Endometrial microvascular endothelial cells (primary cell): ENCODE measurements around the gene ODAD3. TPM values are rescaled to one million over a fixed set of nuclear protein-coding genes. Genes with fewer than 3 reads are reported as not detected.
"Not testable (repeated sequence)": the region's sequence is repeated elsewhere in the genome, so short reads cannot be mapped to it uniquely, and the experiment has no call there.

Experiments
- in situ Hi-C: cut with HindIII; loops from 2 replicates; pipeline ENCODE4 v1.10.0; 2017; ENCODE audit warnings: low sequenced_read_pairs, low pct_unique_long_range_greater_than_20kb; ENCODE audit errors: inconsistent ontology term
- total RNA-seq: library from RNA; depleted of rRNA; stranded (reverse); fragments of >200 nt; gene quantifications from one replicate; pipeline ENCODE4 v1.2.3, GENCODE V29; 2015; ENCODE audit errors: inconsistent ontology term

The ODAD3 gene
- total RNA-seq, 1 donor from 2014 or later: not detected

GRCh38 chr19:11418094-11418548, 16.8 kb downstream of the ODAD3 start:
- in situ Hi-C loops: no loop called here

- in situ Hi-C loops: no loop called here
Observed at GRCh38 chr19:11416346-11417052, 18.4 kb downstream of the ODAD3 start.

DNA sequence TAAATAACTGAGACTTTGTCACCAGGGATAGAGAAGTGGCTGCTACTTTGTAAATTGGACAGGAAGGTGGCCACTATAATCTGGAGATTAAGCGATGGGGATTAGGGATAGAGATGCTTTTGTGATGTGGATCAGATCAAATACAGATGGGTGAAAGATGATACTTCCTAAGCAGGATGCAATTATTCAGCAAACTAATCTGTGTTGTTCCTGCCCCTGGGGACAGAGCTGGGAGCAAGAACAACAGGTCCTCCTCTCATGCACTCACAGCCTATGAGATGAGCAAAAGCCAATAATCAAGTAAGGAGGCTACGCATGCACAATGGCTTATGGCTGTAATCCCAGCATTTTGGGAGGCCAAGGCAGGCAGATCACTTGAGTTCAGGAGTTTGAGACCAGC, 20.4 kb downstream of the ODAD3 start:
- in situ Hi-C loops: no loop called here

- in situ Hi-C loops: no loop called here
Observed at GRCh38 chr19:11410682-11411081, 24.2 kb downstream of the ODAD3 start.

DNA sequence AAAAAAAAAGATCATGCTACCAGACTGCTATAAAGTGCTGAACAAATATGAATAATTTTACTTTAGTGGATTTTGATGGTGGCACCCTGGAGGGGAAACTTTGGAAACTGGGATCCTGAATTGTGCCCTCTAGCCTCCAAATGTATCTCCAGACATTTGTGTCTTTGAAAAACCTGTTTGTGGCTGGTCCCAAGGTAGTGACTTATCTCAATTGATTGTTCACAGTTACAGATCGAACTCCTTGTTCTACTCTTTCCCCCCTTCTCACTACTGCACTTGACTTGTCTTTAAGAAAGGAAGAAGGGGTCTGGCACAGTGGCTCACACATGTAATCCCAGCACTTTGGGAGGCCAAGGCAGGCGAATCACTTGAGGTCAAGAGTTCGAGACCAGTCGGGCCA, 26.3 kb downstream of the ODAD3 start:
- in situ Hi-C loops: no loop called here

DNA sequence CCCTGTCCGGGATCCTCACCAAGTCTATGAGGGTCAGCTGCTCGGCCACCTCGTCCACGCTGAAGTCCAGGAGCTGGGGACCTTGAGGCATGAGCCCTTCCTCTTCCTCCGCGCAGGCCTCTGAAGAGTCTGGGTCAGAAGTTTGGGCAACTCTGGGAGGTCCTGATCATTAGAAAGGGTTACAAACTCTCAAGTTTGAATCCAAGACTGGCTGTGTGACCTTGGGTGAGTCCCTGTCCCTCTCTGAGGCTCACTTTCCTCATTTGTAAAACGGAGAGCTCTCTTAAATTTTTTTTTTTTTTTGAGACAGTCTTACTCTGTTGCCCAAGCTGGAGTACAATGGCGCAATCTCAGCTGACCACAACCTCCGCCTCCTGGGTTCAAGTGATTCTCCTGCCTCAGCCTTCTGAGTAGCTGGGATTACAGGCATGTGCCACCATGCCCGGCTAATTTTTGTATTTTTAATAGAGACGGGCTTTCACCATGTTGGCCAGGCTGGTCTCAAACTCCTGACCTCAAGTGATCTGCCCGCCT, 28.2 kb downstream of the ODAD3 start:
- in situ Hi-C loops: not testable (repeated sequence)

DNA sequence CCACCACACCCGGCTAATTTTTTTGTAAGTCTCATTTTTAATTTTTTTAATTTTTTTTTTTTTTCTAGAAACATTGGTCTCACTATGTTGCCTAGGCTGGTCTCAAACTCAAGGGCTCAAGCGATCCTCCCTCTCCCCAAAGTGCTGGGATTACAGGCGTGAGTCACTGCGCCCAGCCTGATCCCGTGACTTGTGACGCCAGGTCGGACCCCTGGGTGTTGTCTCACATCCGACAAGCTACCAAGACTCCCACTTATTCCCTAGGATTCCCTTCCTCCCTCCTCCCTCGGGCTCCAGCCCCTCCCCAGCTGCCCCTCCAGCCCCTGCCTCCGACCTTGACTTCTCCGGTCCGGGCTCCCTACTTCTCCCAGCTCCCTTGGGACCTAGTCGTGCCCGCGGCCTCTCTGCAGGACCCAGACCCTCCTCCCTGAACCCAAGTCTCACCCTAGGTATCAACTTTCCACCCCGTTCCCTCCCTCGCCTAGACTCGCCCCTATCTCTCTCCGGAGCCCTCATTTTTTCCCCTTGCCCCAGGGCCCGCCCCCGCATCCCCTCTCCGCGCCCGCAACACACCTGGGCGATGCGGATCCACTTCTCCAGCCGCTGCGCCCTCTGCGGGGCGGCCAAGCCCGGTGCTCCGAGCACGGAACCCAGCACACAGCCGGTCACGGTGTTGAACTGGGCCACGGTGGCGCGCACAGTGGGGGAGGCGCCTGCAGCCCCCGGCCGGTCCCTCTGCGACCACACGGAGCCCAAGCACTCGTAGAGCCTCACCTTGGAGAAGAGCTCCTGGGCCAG, 28.9 kb downstream of the ODAD3 start:
- in situ Hi-C loops: no loop called here

- in situ Hi-C loops: no loop called here
Observed at GRCh38 chr19:11404588-11405222, 30.2 kb downstream of the ODAD3 start.

DNA sequence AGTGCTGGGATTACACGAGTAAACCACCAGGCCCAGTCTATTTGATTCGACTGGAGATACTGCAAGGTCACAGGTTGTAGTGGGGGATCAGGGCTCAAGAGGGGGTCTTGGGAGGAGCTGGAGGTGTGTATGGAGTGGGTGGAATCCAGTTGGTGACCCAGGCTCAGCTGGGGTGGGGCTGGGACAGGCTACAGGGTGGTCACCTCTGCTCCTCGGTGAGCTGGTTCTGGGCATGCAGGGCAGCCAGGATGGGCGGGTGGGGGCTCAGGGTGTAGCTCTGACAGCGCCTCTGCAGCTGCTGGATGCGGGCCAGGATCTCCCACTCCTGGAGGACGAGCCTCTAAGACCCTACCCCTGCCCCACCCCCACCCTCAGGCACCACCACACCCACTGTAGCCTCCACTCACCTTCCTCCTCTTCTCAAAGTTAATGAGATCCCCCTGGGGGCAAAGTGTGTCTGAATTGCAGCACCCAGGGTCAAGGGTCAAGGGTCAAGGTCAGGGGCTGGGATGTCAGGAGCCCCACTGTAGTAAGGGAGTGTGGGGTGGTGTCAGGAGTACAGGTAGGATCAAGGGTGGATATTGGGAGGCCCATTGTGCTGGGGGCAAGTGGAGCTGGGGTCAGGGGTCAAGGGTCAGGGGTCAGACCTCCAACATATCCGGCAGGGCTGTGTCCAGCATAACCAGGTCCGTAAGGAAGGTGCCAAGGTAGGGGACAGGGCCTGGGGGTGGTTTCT, 32.9 kb downstream of the ODAD3 start:
- in situ Hi-C loops: no loop called here

- in situ Hi-C loops: no loop called here
Observed at GRCh38 chr19:11400798-11401197, 34.1 kb downstream of the ODAD3 start.

DNA sequence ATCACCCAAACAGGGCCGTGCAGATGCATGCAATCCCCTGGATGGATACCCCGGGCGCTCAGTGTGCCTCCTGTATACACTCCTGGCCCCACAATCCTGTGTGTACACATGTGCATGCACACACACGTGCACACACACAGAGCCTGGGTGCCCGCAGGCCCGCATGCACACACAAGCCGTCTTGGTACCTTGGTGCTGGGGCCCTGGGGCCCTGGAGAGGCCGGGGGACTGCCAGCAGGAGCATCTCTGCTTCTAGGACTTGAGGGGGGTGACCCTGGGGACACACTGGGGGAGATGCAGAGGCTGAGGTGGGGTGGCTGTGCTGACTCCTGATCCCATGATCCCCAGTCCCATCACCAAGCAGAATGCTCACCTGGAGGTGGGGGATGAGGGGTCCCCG, 35.3 kb downstream of the ODAD3 start:
- in situ Hi-C loops: no loop called here

- in situ Hi-C loops: no loop called here
Observed at GRCh38 chr19:11397089-11397610, 37.8 kb downstream of the ODAD3 start.

GRCh38 chr19:11390933-11391680, 43.8 kb downstream of the ODAD3 start:
- in situ Hi-C loops: no loop called here

DNA sequence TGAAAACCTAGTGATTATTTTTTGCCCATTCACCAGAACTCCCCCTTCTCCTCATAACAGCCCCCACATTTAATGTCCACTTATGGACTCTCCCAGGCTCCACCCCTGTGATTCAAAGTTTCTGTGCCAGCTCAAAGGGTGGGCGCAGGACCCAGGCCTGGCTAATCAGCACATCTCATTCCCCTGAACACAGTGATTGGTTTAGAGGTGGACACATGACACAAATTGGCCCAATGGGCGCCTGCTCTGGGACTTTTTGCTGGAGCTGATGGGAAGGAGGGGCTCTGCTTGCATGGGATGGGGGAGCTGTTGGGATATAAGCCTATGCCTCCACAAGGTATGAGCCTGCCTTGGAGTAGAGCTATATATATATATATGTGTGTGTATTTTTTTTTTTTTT, 44.6 kb downstream of the ODAD3 start:
- in situ Hi-C loops: no loop called here

- in situ Hi-C loops: no loop called here
Observed at GRCh38 chr19:11387162-11388034, 47.5 kb downstream of the ODAD3 start.

DNA sequence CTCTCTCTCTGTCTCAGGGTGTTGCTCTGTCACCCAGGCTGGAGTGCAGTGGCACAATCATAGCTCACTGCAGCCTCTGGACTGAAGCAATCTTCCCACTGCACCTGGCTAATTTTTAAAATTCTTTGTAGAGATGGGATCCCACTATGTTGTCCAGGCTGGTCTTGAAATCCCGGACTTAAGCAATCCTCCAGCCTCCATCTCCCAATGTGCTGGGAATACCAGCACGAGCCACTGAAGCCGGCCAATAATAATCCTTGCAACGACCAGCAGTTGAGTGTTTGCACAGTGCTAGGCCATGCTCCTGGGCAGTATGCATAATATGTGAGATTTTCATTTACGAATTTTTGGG, 50.2 kb downstream of the ODAD3 start:
- in situ Hi-C loops: no loop called here

DNA sequence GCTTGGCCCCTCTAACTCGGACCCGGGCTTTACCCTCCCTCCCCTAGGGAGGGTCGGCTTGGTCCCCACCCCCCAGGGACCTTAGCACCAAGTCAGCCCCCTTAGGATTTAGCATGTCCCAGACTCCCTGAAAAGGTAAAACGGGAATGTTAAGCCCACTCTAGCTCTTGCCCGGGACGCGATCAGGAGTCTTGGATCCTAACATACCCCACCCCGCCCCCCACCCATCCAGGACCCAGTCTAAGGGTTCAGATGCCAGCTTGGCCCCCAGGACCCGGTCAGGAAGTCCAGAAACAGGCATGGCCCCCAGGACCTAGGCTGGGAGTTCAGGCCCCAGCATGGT, 51.2 kb downstream of the ODAD3 start:
- in situ Hi-C loops: no loop called here
